SK-N-SH treated with all-trans-retinoic acid at 6 μM for 48 hours (cell line): Measurements from ENCODE around the gene JAK1.

Source experiments
- ATAC-seq: fragments of 200-7000 bp; cut with Tn5 transposase; 3 replicates; pipeline ENCODE4 v1.9.1; 2020; ENCODE audit warnings: mild to moderate bottlenecking, moderate library complexity
- ARNTL ChIP-seq: fragments of 450-650 bp; formaldehyde crosslinking; IDR thresholded peaks from 2 replicates; pipeline ENCODE4 v1.5.0; 2020; ENCODE audit warnings: low read depth, mild to moderate bottlenecking, moderate library complexity, borderline replicate concordance
- CSDC2 ChIP-seq: fragments of 250-450 bp; sonication (Bioruptor Pico); IDR thresholded peaks from 2 replicates; pipeline ENCODE4 v1.5.0; 2020; ENCODE audit warnings: mild to moderate bottlenecking, moderate library complexity
- ESRRG ChIP-seq: fragments of 250-450 bp; sonication (Bioruptor Pico); IDR thresholded peaks from 2 replicates; pipeline ENCODE4 v1.6.1; 2021; ENCODE audit warnings: mild to moderate bottlenecking
- GLIS3 ChIP-seq: fragments of 250-450 bp; sonication (Bioruptor Pico); IDR thresholded peaks from 2 replicates; pipeline ENCODE4 v1.5.0; 2020; ENCODE audit warnings: mild to moderate bottlenecking, moderate library complexity
- ISL1 ChIP-seq: fragments of 250-450 bp; sonication (Bioruptor Pico); IDR thresholded peaks from 2 replicates; pipeline ENCODE4 v2.1.2; 2022; ENCODE audit warnings: mild to moderate bottlenecking, moderate library complexity
- OSR1 ChIP-seq: fragments of 250-450 bp; sonication (Bioruptor Pico); IDR thresholded peaks from 2 replicates; pipeline ENCODE4 v1.8.0; 2022; ENCODE audit warnings: moderate library complexity, mild to moderate bottlenecking, inconsistent platforms
- PPARA ChIP-seq: fragments of 250-450 bp; sonication (Bioruptor Pico); IDR thresholded peaks from 2 replicates; pipeline ENCODE4 v1.5.0; 2020; ENCODE audit warnings: mild to moderate bottlenecking, borderline replicate concordance
- RARB ChIP-seq: fragments of 250-450 bp; sonication (Bioruptor Pico); IDR thresholded peaks from 2 replicates; pipeline ENCODE4 v1.8.0; 2021; ENCODE audit warnings: mild to moderate bottlenecking, moderate library complexity
- TCF4 ChIP-seq: fragments of 250-450 bp; sonication (Bioruptor Pico); IDR thresholded peaks from 2 replicates; pipeline ENCODE4 v1.8.0; 2021; ENCODE audit warnings: mild to moderate bottlenecking, moderate library complexity, borderline replicate concordance
- TOX ChIP-seq: fragments of 250-450 bp; sonication (Bioruptor Pico); IDR thresholded peaks from 2 replicates; pipeline ENCODE4 v1.8.0; 2021; ENCODE audit warnings: mild to moderate bottlenecking, moderate library complexity, borderline replicate concordance
- ZC3H10 ChIP-seq: fragments of 250-450 bp; sonication (Bioruptor Pico); IDR thresholded peaks from 2 replicates; pipeline ENCODE4 v1.5.1; 2021; ENCODE audit warnings: mild to moderate bottlenecking, moderate library complexity
- ZFP3 ChIP-seq: fragments of 250-450 bp; sonication (Bioruptor Pico); IDR thresholded peaks from 2 replicates; pipeline ENCODE4 v1.5.0; 2020; ENCODE audit warnings: mild to moderate bottlenecking, moderate library complexity
- ZFP30 ChIP-seq: fragments of 450-650 bp; formaldehyde crosslinking; IDR thresholded peaks from 2 replicates; pipeline ENCODE4 v1.5.0; 2022; ENCODE audit warnings: mild to moderate bottlenecking, moderate library complexity
- ZNF565 ChIP-seq: fragments of 450-650 bp; formaldehyde crosslinking; conservative IDR thresholded peaks from 2 replicates; pipeline ENCODE4 v1.5.0; 2020; ENCODE audit warnings: low read depth, mild to moderate bottlenecking, moderate library complexity
- ZNF70 ChIP-seq: fragments of 450-650 bp; formaldehyde crosslinking; IDR thresholded peaks from 2 replicates; pipeline ENCODE4 v1.5.0; 2020; ENCODE audit warnings: mild to moderate bottlenecking, moderate library complexity
- ZNF8 ChIP-seq: fragments of 450-650 bp; formaldehyde crosslinking; IDR thresholded peaks from 2 replicates; pipeline ENCODE4 v1.5.0; 2020; ENCODE audit warnings: mild to moderate bottlenecking, moderate library complexity
- TF ChIP-seq, protein P1 (sequence below): fragments of 250-450 bp; sonication (Bioruptor Pico); IDR thresholded peaks from 2 replicates; pipeline ENCODE4 v1.5.0; 2020; ENCODE audit warnings: mild to moderate bottlenecking, moderate library complexity
- TF ChIP-seq, protein P2 (sequence below): fragments of 250-450 bp; sonication (Bioruptor Pico); IDR thresholded peaks from 2 replicates; pipeline ENCODE4 v1.5.1; 2020; ENCODE audit warnings: low read depth, mild to moderate bottlenecking, moderate library complexity
- TF ChIP-seq, protein P3 (sequence below): fragments of 250-450 bp; sonication (Bioruptor Pico); IDR thresholded peaks from 2 replicates; pipeline ENCODE4 v1.8.0; 2021; ENCODE audit warnings: low read depth, mild to moderate bottlenecking, moderate library complexity, borderline replicate concordance
- TF ChIP-seq, protein P4 (sequence below): fragments of 250-450 bp; sonication (Bioruptor Pico); IDR thresholded peaks from 2 replicates; pipeline ENCODE4 v1.8.0; 2020; ENCODE audit warnings: mild to moderate bottlenecking, moderate library complexity, borderline replicate concordance

Gene JAK1

DNA sequence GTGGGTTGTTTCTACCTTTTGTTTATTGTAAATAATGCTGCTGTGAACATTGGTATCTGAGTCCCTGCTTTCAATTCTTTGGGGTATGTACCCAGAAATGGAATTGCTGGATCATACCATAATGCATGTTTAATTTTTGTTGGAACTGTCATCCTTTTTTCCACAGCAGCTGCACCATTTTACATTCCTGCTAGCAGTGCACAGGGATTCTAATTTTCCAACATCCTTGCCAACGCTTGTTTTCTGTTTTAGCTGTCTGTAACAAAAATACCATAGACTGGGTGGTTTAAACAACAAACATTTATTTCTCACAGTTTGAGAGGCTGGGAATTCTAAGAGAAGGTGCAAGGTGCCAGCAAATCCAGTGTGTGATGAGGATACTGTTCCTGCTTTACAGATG is 156.3 kb downstream of the JAK1 start:
- TF ChIP-seq ZFP30 = no peak
- no peak for TF ChIP-seq TCF4 (CRISPR knock-in tag)
- TF ChIP-seq RARB (CRISPR knock-in tag) = no peak
- no peak for TF ChIP-seq PPARA
- TF ChIP-seq ARNTL = no peak
- no peak for TF ChIP-seq ZNF70 (CRISPR knock-in tag)
- TF ChIP-seq, protein P1, sequence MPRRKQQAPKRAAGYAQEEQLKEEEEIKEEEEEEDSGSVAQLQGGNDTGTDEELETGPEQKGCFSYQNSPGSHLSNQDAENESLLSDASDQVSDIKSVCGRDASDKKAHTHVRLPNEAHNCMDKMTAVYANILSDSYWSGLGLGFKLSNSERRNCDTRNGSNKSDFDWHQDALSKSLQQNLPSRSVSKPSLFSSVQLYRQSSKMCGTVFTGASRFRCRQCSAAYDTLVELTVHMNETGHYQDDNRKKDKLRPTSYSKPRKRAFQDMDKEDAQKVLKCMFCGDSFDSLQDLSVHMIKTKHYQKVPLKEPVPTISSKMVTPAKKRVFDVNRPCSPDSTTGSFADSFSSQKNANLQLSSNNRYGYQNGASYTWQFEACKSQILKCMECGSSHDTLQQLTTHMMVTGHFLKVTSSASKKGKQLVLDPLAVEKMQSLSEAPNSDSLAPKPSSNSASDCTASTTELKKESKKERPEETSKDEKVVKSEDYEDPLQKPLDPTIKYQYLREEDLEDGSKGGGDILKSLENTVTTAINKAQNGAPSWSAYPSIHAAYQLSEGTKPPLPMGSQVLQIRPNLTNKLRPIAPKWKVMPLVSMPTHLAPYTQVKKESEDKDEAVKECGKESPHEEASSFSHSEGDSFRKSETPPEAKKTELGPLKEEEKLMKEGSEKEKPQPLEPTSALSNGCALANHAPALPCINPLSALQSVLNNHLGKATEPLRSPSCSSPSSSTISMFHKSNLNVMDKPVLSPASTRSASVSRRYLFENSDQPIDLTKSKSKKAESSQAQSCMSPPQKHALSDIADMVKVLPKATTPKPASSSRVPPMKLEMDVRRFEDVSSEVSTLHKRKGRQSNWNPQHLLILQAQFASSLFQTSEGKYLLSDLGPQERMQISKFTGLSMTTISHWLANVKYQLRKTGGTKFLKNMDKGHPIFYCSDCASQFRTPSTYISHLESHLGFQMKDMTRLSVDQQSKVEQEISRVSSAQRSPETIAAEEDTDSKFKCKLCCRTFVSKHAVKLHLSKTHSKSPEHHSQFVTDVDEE = no peak
- no peak for TF ChIP-seq ISL1 (CRISPR knock-in tag)
- TF ChIP-seq, protein P2, sequence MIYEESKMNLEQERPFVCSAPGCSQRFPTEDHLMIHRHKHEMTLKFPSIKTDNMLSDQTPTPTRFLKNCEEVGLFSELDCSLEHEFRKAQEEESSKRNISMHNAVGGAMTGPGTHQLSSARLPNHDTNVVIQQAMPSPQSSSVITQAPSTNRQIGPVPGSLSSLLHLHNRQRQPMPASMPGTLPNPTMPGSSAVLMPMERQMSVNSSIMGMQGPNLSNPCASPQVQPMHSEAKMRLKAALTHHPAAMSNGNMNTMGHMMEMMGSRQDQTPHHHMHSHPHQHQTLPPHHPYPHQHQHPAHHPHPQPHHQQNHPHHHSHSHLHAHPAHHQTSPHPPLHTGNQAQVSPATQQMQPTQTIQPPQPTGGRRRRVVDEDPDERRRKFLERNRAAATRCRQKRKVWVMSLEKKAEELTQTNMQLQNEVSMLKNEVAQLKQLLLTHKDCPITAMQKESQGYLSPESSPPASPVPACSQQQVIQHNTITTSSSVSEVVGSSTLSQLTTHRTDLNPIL (CRISPR knock-in tag) = no peak
- TF ChIP-seq, protein P3, sequence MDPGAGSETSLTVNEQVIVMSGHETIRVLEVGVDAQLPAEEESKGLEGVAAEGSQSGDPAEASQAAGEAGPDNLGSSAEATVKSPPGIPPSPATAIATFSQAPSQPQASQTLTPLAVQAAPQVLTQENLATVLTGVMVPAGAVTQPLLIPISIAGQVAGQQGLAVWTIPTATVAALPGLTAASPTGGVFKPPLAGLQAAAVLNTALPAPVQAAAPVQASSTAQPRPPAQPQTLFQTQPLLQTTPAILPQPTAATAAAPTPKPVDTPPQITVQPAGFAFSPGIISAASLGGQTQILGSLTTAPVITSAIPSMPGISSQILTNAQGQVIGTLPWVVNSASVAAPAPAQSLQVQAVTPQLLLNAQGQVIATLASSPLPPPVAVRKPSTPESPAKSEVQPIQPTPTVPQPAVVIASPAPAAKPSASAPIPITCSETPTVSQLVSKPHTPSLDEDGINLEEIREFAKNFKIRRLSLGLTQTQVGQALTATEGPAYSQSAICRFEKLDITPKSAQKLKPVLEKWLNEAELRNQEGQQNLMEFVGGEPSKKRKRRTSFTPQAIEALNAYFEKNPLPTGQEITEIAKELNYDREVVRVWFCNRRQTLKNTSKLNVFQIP (CRISPR knock-in tag) = no peak
- TF ChIP-seq, protein P4, sequence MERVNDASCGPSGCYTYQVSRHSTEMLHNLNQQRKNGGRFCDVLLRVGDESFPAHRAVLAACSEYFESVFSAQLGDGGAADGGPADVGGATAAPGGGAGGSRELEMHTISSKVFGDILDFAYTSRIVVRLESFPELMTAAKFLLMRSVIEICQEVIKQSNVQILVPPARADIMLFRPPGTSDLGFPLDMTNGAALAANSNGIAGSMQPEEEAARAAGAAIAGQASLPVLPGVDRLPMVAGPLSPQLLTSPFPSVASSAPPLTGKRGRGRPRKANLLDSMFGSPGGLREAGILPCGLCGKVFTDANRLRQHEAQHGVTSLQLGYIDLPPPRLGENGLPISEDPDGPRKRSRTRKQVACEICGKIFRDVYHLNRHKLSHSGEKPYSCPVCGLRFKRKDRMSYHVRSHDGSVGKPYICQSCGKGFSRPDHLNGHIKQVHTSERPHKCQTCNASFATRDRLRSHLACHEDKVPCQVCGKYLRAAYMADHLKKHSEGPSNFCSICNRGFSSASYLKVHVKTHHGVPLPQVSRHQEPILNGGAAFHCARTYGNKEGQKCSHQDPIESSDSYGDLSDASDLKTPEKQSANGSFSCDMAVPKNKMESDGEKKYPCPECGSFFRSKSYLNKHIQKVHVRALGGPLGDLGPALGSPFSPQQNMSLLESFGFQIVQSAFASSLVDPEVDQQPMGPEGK (CRISPR knock-in tag) = no peak
- no peak for TF ChIP-seq ZNF8 (CRISPR knock-in tag)
- no peak for TF ChIP-seq CSDC2 (CRISPR knock-in tag)
- no peak for TF ChIP-seq ZC3H10 (CRISPR knock-in tag)
- ATAC-seq = no peak

DNA sequence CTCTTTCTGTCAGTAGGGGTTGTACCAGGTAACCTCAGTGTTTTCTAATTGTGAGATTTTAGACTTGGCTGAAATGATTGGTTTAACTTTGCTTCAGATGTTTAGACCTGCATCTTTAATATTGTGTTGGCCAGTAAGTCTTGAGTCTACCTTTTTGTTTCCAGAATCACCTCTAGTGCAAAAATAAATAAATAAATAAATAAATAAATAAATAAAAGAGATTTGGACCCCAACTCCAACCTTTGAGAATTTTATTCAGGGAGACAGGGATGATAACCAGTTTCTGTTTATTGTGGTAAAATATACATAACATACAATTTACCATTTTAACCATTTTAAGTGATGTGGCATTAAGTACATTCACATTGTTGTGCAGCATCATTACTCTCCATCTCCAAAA is 157.0 kb downstream of the JAK1 start:
- TF ChIP-seq ZNF565 (CRISPR knock-in tag) (no peak), ZFP3 (CRISPR knock-in tag) (no peak)
- TF ChIP-seq, all 23 proteins: peak for 0
- no peak for ATAC-seq

DNA sequence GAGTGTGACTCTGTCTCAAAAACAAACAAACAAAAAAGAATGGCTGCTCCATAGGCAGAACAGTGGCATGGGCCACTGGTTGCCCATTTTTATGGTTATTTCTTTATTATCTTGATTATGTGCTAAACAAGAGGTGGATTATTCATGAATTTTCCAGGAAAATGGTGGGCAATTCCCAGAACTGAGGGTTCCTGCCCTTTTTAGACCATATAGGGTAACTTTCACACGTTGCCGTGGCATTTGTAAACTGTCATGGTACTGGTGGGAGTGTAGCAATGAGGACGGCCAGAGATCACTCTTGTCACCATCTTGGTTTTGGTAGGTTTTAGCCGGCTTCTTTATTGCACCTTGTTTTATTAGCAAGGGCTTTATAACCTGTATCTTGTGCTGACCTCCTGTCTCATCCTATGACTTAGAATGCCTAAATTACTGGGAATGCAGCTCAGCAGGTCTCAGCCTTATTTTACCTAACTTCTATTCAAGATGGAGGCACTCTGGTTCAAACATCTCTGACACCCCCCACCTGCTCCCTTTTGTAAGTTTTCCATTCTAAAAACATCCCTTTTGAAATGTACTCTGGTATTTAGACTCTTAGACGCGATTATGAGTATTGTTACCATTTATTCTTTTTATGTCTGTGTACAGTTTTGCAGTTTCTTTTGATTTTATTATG is 164.4 kb downstream of the JAK1 start:
- no peak for ATAC-seq
- TF ChIP-seq ESRRG (CRISPR knock-in tag) = no peak
- TF ChIP-seq GLIS3 (CRISPR knock-in tag) = no peak
- no peak for TF ChIP-seq ZFP3 (CRISPR knock-in tag)
- TF ChIP-seq, protein P4 (CRISPR knock-in tag) = no peak
- no peak for TF ChIP-seq TOX (CRISPR knock-in tag)
- TF ChIP-seq ZNF70 (CRISPR knock-in tag) = no peak
- TF ChIP-seq, protein P1 = no peak
- TF ChIP-seq, protein P2 (CRISPR knock-in tag) = no peak
- no peak for TF ChIP-seq ISL1 (CRISPR knock-in tag)
- no peak for TF ChIP-seq CSDC2 (CRISPR knock-in tag)
- no peak for TF ChIP-seq OSR1 (CRISPR knock-in tag)
